Activated CD4-positive, alpha-beta memory T cell treated with anti-CD3 and anti-CD28 coated beads for 36 hours (primary cell): ENCODE data around the gene MTHFD1. TPM values are rescaled to one million over a fixed set of nuclear protein-coding genes. Genes with fewer than 3 reads are reported as not detected.

Experiments
- CTCF ChIA-PET: fragments of 350-600 bp; sonication (Branson Sonifier 250); formaldehyde crosslinking; loops from one replicate; lab custom pipeline; 2021; ENCODE audit warnings: antibody characterized with exemption, inconsistent platforms; lab: Charles Lee
- POLR2A ChIA-PET: fragments of 350-600 bp; sonication (Branson Sonifier 250); formaldehyde crosslinking; loops from one replicate; lab custom pipeline; 2021; ENCODE audit warnings: antibody characterized with exemption; lab: Charles Lee
- DNase-seq: peaks from one replicate; pipeline ENCODE4 v3.0.0-alpha.2; 2020
- H3K27ac Mint-ChIP-seq: one replicate; pipeline ENCODE4 v1.8.0; 2021; ENCODE audit warnings: mixed read lengths
- H3K27me3 Mint-ChIP-seq: one replicate; pipeline ENCODE4 v1.8.0; 2021; ENCODE audit warnings: mixed read lengths
- H3K36me3 Mint-ChIP-seq: one replicate; pipeline ENCODE4 v1.8.0; 2021; ENCODE audit warnings: mixed read lengths
- H3K4me1 Mint-ChIP-seq: one replicate; pipeline ENCODE4 v1.8.0; 2021; ENCODE audit warnings: low read depth, mixed read lengths
- H3K4me3 Mint-ChIP-seq: one replicate; pipeline ENCODE4 v1.8.0; 2021; ENCODE audit warnings: mild to moderate bottlenecking, mixed read lengths
- H3K9me3 Mint-ChIP-seq: one replicate; pipeline ENCODE4 v1.8.0; 2021; ENCODE audit warnings: mixed read lengths
- intact Hi-C: fragments of 100-400 bp; cut with micrococcal nuclease; formaldehyde crosslinking; loops from one replicate; pipeline ENCODE4 v1.15.1; 2023
- total RNA-seq, 2 experiments: library from RNA; stranded (reverse); gene quantifications; one replicate each; pipeline ENCODE4 v1.2.3, GENCODE V29; 2021

Gene MTHFD1
- total RNA-seq, 2 experiments from 2014 or later = 212 to 221 TPM

- intact Hi-C loops = loop anchor here (10.0 kb wide), 2 partner anchors 407 to 1033 kb away; partner anchors contain the start of gene CHURC1
- Mint-ChIP-seq H3K9me3 (no peaks in the 10 kb centered on the region), H3K36me3 (peaks cover 14% of the 10 kb centered on the region), H3K27ac (peak overlapping the region; percentile 100), H3K4me3 (peak overlapping the region; percentile 83), H3K27me3 (no peaks in the 10 kb centered on the region), H3K4me1 (peaks cover 57% of the 10 kb centered on the region)
- ChIA-PET POLR2A (interaction anchor here (0.6 to 2.1 kb wide), 3 partner anchors 24 to 174 kb away, joined by 3 to 7 read pairs (median 6); partner anchors contain the start of gene MTHFD1), CTCF (interaction anchor here (0.6 to 3.9 kb wide), 5 partner anchors 8 to 77 kb away, joined by 3 to 33 read pairs (median 3); no protein-coding TSS in a partner anchor)
- DNase-seq = peak; percentile 75
Measured at GRCh38 chr14:64507376-64508156, 119.4 kb downstream of the MTHFD1 start.

GRCh38 chr14:64508215-64508776 is 120.1 kb downstream of the MTHFD1 start:
- no peak for DNase-seq
- intact Hi-C loops = loop anchor here (10.0 kb wide), 2 partner anchors 407 to 1033 kb away; partner anchors contain the start of gene CHURC1
- H3K4me3 Mint-ChIP-seq = peak overlapping the region; percentile 37
- no peaks in the 10 kb centered on the region for H3K9me3 Mint-ChIP-seq
- ChIA-PET POLR2A (interaction anchor here (1.4 to 2.1 kb wide), 2 partner anchors 25 to 120 kb away, joined by 6 to 7 read pairs; partner anchors contain the start of gene MTHFD1), CTCF (interaction anchor here (0.6 to 3.9 kb wide), 7 partner anchors 14 to 736 kb away, joined by 3 to 33 read pairs (median 7); partner anchors contain the start of gene HSPA2)
- no peaks in the 10 kb centered on the region for H3K27me3 Mint-ChIP-seq
- peaks cover 10% of the 10 kb centered on the region for H3K36me3 Mint-ChIP-seq
- peaks cover 57% of the 10 kb centered on the region for H3K4me1 Mint-ChIP-seq
- H3K27ac Mint-ChIP-seq = peak overlapping the region; percentile 100

DNA sequence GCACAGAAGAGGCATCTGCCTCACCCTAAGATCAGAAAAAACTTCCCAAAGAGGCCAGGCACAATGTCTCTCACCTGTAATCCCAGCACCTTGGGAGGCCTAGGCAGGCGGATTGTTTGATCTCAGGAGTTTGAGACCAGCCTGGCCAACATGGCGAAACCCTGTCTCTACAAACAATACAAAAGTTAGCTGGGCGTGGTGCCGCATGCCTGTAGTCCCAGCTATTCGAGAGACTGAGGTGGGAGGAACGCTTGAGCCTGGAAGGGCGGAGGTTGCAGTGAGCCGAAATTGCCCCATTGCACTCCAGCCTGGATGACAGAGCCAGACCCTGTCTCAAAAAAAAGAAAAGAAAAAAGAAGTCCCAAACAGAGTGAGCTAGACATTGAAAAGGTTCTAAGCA is 120.9 kb downstream of the MTHFD1 start:
- no peak for DNase-seq
- CTCF ChIA-PET = interaction anchor here (1.1 to 3.9 kb wide), 6 partner anchors 9 to 165 kb away, joined by 4 to 33 read pairs (median 10); partner anchors contain the start of gene HSPA2
- Mint-ChIP-seq H3K27me3 (no peaks in the 10 kb centered on the region), H3K36me3 (peaks cover 9% of the 10 kb centered on the region), H3K27ac (peak overlapping the region; percentile 100), H3K4me3 (peak overlapping the region; percentile 33), H3K9me3 (no peaks in the 10 kb centered on the region), H3K4me1 (peaks cover 61% of the 10 kb centered on the region)
- intact Hi-C loops = loop anchor here (10.0 kb wide), 2 partner anchors 406 to 1034 kb away; partner anchors contain the start of gene CHURC1
- POLR2A ChIA-PET = interaction anchor here (1.4 to 2.1 kb wide), 2 partner anchors 26 to 121 kb away, joined by 6 to 7 read pairs; partner anchors contain the start of gene MTHFD1

Other genes with a start within 250 kb of the MTHFD1 start
- gene ESR2, start 94.0 kb upstream of the MTHFD1 start, total RNA-seq = under 1 TPM; 0.17 to 0.45 TPM
- 1 to 10 TPM in 1 of 2 experiments, under 1 TPM in 1; 0.74 to 1.1 TPM for gene AKAP5, start 77.1 kb downstream of the MTHFD1 start, total RNA-seq
- gene ZBTB25, start 115.5 kb downstream of the MTHFD1 start, total RNA-seq = 10 to 100 TPM; 24.2 to 27.5 TPM
- gene ZBTB1, start 116.4 kb downstream of the MTHFD1 start, total RNA-seq = 10 to 100 TPM; 29.8 to 31.8 TPM
- gene HSPA2, start 152.4 kb downstream of the MTHFD1 start, total RNA-seq = 1 to 10 TPM; 6.6 to 6.7 TPM
- under 1 TPM; 0.19 to 0.31 TPM for gene PPP1R36, start 161.6 kb downstream of the MTHFD1 start, total RNA-seq